Measurements from ENCODE around the gene WSB1.
"Not testable (repeated sequence)": the region's sequence is repeated elsewhere in the genome, so short reads cannot be mapped to it uniquely, and the experiment has no call there.

WSB1 gene

GRCh38 chr17:27246537-27246936 lies 47.4 kb upstream of the WSB1 start:
- H3K18ac ChIP-seq (ENCODE audit: low read depth in 1 of 2, low read length in 2 of 2) = no peak overlapping the region
- no peaks in the 10 kb centered on the region for H3K79me1 ChIP-seq (replicated peaks; ENCODE audit: low read length, poor library complexity, severe bottlenecking)
- H2AFZ ChIP-seq (ENCODE audit: low read depth, low read length) = no peak overlapping the region
- H3K4me2 ChIP-seq (ENCODE audit: low read length, poor library complexity, severe bottlenecking) = no peak overlapping the region
- no peak overlapping the region for H3K27ac ChIP-seq (ENCODE audit: low read length, poor library complexity, severe bottlenecking)
- H3K9me3 ChIP-seq (ENCODE audit: control insufficient read depth, low read length) = no peaks in the 10 kb centered on the region
- H4K91ac ChIP-seq (ENCODE audit: low read length) = no peak overlapping the region
- DNase-seq = no peak
- H2BK15ac ChIP-seq (ENCODE audit: low read depth, poor library complexity, severe bottlenecking) = no peak overlapping the region
- H3K9ac ChIP-seq (ENCODE audit: low read length) = no peak overlapping the region
- no peaks in the 10 kb centered on the region for H3K36me3 ChIP-seq (ENCODE audit: control insufficient read depth in 1 of 2, insufficient read depth in 2 of 2, low read depth in 1 of 2, low read length in 2 of 2)
- no peak overlapping the region for H3K4me3 ChIP-seq (ENCODE audit: insufficient read depth in 1 of 2, low read depth in 1 of 2, low read length in 2 of 2)
- H3K23ac ChIP-seq (ENCODE audit: low read length in 2 of 2) = no peak overlapping the region
- H3K4ac ChIP-seq (ENCODE audit: low read depth in 1 of 2, low read length in 2 of 2) = no peak overlapping the region
- no peak overlapping the region for H4K8ac ChIP-seq (ENCODE audit: low read length)
- H2AK5ac ChIP-seq (ENCODE audit: low read length, severe bottlenecking) = no peak overlapping the region
- no peak overlapping the region for H2BK120ac ChIP-seq (ENCODE audit: low read depth, low read length)
- H3K27me3 ChIP-seq (ENCODE audit: control insufficient read depth in 1 of 2, insufficient read depth in 1 of 2, low read length in 2 of 2) = peaks cover 0 to 7% of the 10 kb centered on the region in 2 experiments
- no peak overlapping the region for H2BK5ac ChIP-seq (ENCODE audit: low read depth, low read length, poor library complexity, severe bottlenecking)
- peaks cover 3% of the 10 kb centered on the region for H3K4me1 ChIP-seq (ENCODE audit: control insufficient read depth, insufficient read depth, low read depth, low read length)
- no peak overlapping the region for H3K14ac ChIP-seq (ENCODE audit: low read length in 2 of 2)
- no peak overlapping the region for H2BK12ac ChIP-seq (ENCODE audit: low read length in 2 of 2)

GRCh38 chr17:27247071-27247957 lies 46.6 kb upstream of the WSB1 start:
- 67% methylated on average over 6 of the region's 7 CpGs for WGBS
- H3K14ac ChIP-seq (ENCODE audit: low read length in 2 of 2) = no peak overlapping the region

GRCh38 chr17:27247958-27248342 lies 46.0 kb upstream of the WSB1 start:
- H3K27ac ChIP-seq (ENCODE audit: low read length, poor library complexity, severe bottlenecking) = no peak overlapping the region
- H3K23ac ChIP-seq (ENCODE audit: low read length in 2 of 2) = no peak overlapping the region
- no peaks in the 10 kb centered on the region for H3K36me3 ChIP-seq (ENCODE audit: control insufficient read depth in 1 of 2, insufficient read depth in 2 of 2, low read depth in 1 of 2, low read length in 2 of 2)
- no peaks in the 10 kb centered on the region for H3K79me1 ChIP-seq (replicated peaks; ENCODE audit: low read length, poor library complexity, severe bottlenecking)
- H2BK12ac ChIP-seq (ENCODE audit: low read length in 2 of 2) = no peak overlapping the region
- H3K9ac ChIP-seq (ENCODE audit: low read length) = no peak overlapping the region
- WGBS = 81% methylated on average over 3 of the region's 3 CpGs
- no peak overlapping the region for H2BK5ac ChIP-seq (ENCODE audit: low read depth, low read length, poor library complexity, severe bottlenecking)
- H4K8ac ChIP-seq (ENCODE audit: low read length) = no peak overlapping the region
- H3K4me3 ChIP-seq (ENCODE audit: insufficient read depth in 1 of 2, low read depth in 1 of 2, low read length in 2 of 2) = no peak overlapping the region
- no peak overlapping the region for H3K4me2 ChIP-seq (ENCODE audit: low read length, poor library complexity, severe bottlenecking)
- no peak overlapping the region for H4K91ac ChIP-seq (ENCODE audit: low read length)
- peaks cover 3% of the 10 kb centered on the region for H3K4me1 ChIP-seq (ENCODE audit: control insufficient read depth, insufficient read depth, low read depth, low read length)
- no peak overlapping the region for H2BK120ac ChIP-seq (ENCODE audit: low read depth, low read length)
- no peak overlapping the region for H3K14ac ChIP-seq (ENCODE audit: low read length in 2 of 2)
- H2AK5ac ChIP-seq (ENCODE audit: low read length, severe bottlenecking) = no peak overlapping the region
- H3K18ac ChIP-seq (ENCODE audit: low read depth in 1 of 2, low read length in 2 of 2) = no peak overlapping the region
- H3K9me3 ChIP-seq (ENCODE audit: control insufficient read depth, low read length) = no peaks in the 10 kb centered on the region
- H2BK15ac ChIP-seq (ENCODE audit: low read depth, poor library complexity, severe bottlenecking) = no peak overlapping the region
- H2AFZ ChIP-seq (ENCODE audit: low read depth, low read length) = no peak overlapping the region
- peaks cover 0 to 7% of the 10 kb centered on the region in 2 experiments for H3K27me3 ChIP-seq (ENCODE audit: control insufficient read depth in 1 of 2, insufficient read depth in 1 of 2, low read length in 2 of 2)
- no peak overlapping the region for H3K4ac ChIP-seq (ENCODE audit: low read depth in 1 of 2, low read length in 2 of 2)
- no peak for DNase-seq

More at GRCh38 chr17:27247071-27247957, 46.6 kb upstream of the WSB1 start:
- Histone ChIP-seq H3K4me2 (ENCODE audit: low read length, poor library complexity, severe bottlenecking) (no peak overlapping the region), H3K23ac (ENCODE audit: low read length in 2 of 2) (no peak overlapping the region), H3K9me3 (ENCODE audit: control insufficient read depth, low read length) (no peaks in the 10 kb centered on the region), H2BK5ac (ENCODE audit: low read depth, low read length, poor library complexity, severe bottlenecking) (no peak overlapping the region), H3K9ac (ENCODE audit: low read length) (no peak overlapping the region), H4K91ac (ENCODE audit: low read length) (no peak overlapping the region), H3K4me3 (ENCODE audit: insufficient read depth in 1 of 2, low read depth in 1 of 2, low read length in 2 of 2) (no peak overlapping the region), H2BK120ac (ENCODE audit: low read depth, low read length) (no peak overlapping the region), H2BK15ac (ENCODE audit: low read depth, poor library complexity, severe bottlenecking) (no peak overlapping the region), H3K4ac (ENCODE audit: low read depth in 1 of 2, low read length in 2 of 2) (no peak overlapping the region), H2BK12ac (ENCODE audit: low read length in 2 of 2) (no peak overlapping the region), H4K8ac (ENCODE audit: low read length) (peak overlapping the region; percentile 19), H2AK5ac (ENCODE audit: low read length, severe bottlenecking) (no peak overlapping the region), H2AFZ (ENCODE audit: low read depth, low read length) (no peak overlapping the region), H3K18ac (ENCODE audit: low read depth in 1 of 2, low read length in 2 of 2) (no peak overlapping the region), H3K27me3 (ENCODE audit: control insufficient read depth in 1 of 2, insufficient read depth in 1 of 2, low read length in 2 of 2) (peaks cover 0 to 7% of the 10 kb centered on the region in 2 experiments), H3K4me1 (ENCODE audit: control insufficient read depth, insufficient read depth, low read depth, low read length) (peaks cover 3% of the 10 kb centered on the region), H3K79me1 (replicated peaks; ENCODE audit: low read length, poor library complexity, severe bottlenecking) (no peaks in the 10 kb centered on the region), H3K36me3 (ENCODE audit: control insufficient read depth in 1 of 2, insufficient read depth in 2 of 2, low read depth in 1 of 2, low read length in 2 of 2) (no peaks in the 10 kb centered on the region), H3K27ac (ENCODE audit: low read length, poor library complexity, severe bottlenecking) (no peak overlapping the region)
- peak; percentile 74 for DNase-seq

- not testable (repeated sequence) for H2BK5ac ChIP-seq (ENCODE audit: low read depth, low read length, poor library complexity, severe bottlenecking); H3K9me3 ChIP-seq (ENCODE audit: control insufficient read depth, low read length); H2AFZ ChIP-seq (ENCODE audit: low read depth, low read length); H2BK12ac ChIP-seq (ENCODE audit: low read length in 2 of 2); H3K18ac ChIP-seq (ENCODE audit: low read depth in 1 of 2, low read length in 2 of 2); H2BK120ac ChIP-seq (ENCODE audit: low read depth, low read length); H3K4me2 ChIP-seq (ENCODE audit: low read length, poor library complexity, severe bottlenecking); H3K36me3 ChIP-seq (ENCODE audit: control insufficient read depth in 1 of 2, insufficient read depth in 2 of 2, low read depth in 1 of 2, low read length in 2 of 2); H3K4me1 ChIP-seq (ENCODE audit: control insufficient read depth, insufficient read depth, low read depth, low read length); H3K27me3 ChIP-seq (ENCODE audit: control insufficient read depth in 1 of 2, insufficient read depth in 1 of 2, low read length in 2 of 2); DNase-seq; H3K4me3 ChIP-seq (ENCODE audit: insufficient read depth in 1 of 2, low read depth in 1 of 2, low read length in 2 of 2); H3K9ac ChIP-seq (ENCODE audit: low read length); H3K14ac ChIP-seq (ENCODE audit: low read length in 2 of 2); H2AK5ac ChIP-seq (ENCODE audit: low read length, severe bottlenecking); H4K8ac ChIP-seq (ENCODE audit: low read length); H4K91ac ChIP-seq (ENCODE audit: low read length); H3K79me1 ChIP-seq (replicated peaks; ENCODE audit: low read length, poor library complexity, severe bottlenecking); H3K23ac ChIP-seq (ENCODE audit: low read length in 2 of 2); H2BK15ac ChIP-seq (ENCODE audit: low read depth, poor library complexity, severe bottlenecking); H3K4ac ChIP-seq (ENCODE audit: low read depth in 1 of 2, low read length in 2 of 2); H3K27ac ChIP-seq (ENCODE audit: low read length, poor library complexity, severe bottlenecking)
- no CpG with 5 or more reads among the region's 1 CpG for WGBS
Measured at GRCh38 chr17:27250791-27251190, 43.1 kb upstream of the WSB1 start.

Measured in mesenchymal stem cell (in vitro differentiated cells and primary cell).